Subcutaneous abdominal adipose tissue (tissue), 5 donors: Measurements from ENCODE around the gene ZNF324.

ENCODE experiments used
- H3K27ac ChIP-seq: one replicate; pipeline ENCODE4 v1.7.0; 2013; ENCODE audit warnings: low read depth, mild to moderate bottlenecking, inconsistent platforms, low read length, moderate library complexity
- H3K27me3 ChIP-seq, 5 donors: one replicate each; pipeline ENCODE4 v1.7.0; 2013; ENCODE audit warnings: low read length in 5 of 5, inconsistent platforms in 1 of 5; ENCODE audit not compliant: control insufficient read depth in 5 of 5, insufficient read depth in 4 of 5
- H3K36me3 ChIP-seq, 5 donors: one replicate each; pipeline ENCODE4 v1.7.0; 2013; ENCODE audit warnings: low read length in 5 of 5; ENCODE audit not compliant: control insufficient read depth in 5 of 5, insufficient read depth in 5 of 5
- H3K4me1 ChIP-seq, 5 donors: one replicate each; pipeline ENCODE4 v1.7.0; 2013; ENCODE audit warnings: low read length in 5 of 5, mild to moderate bottlenecking in 3 of 5, moderate library complexity in 1 of 5; ENCODE audit not compliant: control insufficient read depth in 5 of 5, insufficient read depth in 5 of 5
- H3K4me3 ChIP-seq, 5 donors: one replicate each; pipeline ENCODE4 v1.7.0; 2013; ENCODE audit warnings: low read length in 5 of 5, low read depth in 1 of 5
- H3K9ac ChIP-seq, 5 donors: one replicate each; pipeline ENCODE4 v1.7.0; 2013; ENCODE audit warnings: low read length in 5 of 5, mild to moderate bottlenecking in 4 of 5, moderate library complexity in 3 of 5
- H3K9me3 ChIP-seq, 5 donors: one replicate each; pipeline ENCODE4 v1.7.0; 2013; ENCODE audit warnings: low read length in 5 of 5; ENCODE audit not compliant: control insufficient read depth in 5 of 5
- donor health status: healthy.
- donor health status: healthy.
- donor health status: healthy.
- donor health status: healthy.
- donor health status: healthy.

ZNF324 gene

DNA sequence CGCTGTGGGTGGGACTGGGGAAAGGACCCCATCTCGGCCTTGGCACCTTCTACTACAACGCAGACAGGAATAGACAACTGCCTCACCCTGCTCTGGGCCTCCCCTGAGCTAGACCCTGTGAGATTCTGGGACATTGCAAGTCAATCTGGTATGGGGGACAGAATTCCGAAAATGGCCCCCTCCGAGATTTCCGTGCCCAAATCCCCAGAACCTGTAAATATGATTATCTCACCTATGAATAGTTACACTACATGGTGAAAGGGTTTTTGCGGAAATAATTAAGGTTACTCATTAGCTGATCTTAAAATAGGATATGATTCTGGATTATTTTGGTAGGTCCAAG lies 53.3 kb downstream of the ZNF324 start:
- Histone ChIP-seq H3K9ac (peak overlapping the region; percentile 68 to 96 (median 92)), H3K4me1 (peaks cover 13 to 47% (median 34%) of the 10 kb centered on the region in 5 donors), H3K9me3 (no peaks in the 10 kb centered on the region), H3K4me3 (peak overlapping the region; percentile 83 to 92 (median 87)), H3K27me3 (no peaks in the 10 kb centered on the region), H3K36me3 (peaks cover 0 to 23% (median 19%) of the 10 kb centered on the region in 5 donors), H3K27ac (peak overlapping the region; percentile 93)

DNA sequence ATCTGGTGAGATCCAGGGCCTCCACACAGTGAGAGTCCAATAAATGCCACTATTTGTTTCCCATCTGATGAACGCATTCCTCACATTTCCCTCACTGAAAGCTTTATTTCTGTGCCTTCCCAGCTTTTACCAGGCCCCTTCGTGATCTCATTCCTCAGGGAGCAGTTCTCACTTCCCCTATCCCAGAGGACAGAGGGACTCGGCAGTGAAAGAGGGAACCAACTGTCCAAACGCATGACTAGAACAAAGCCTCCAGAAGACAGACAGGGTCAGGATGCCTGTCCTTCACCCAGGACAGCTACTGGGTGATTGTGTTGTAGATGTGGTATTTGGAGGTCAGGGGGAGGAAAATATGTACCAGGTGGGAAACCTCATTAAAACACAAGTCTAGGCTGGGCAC lies 54.8 kb downstream of the ZNF324 start:
- no peaks in the 10 kb centered on the region for H3K27me3 ChIP-seq
- peaks cover 13 to 36% (median 27%) of the 10 kb centered on the region in 5 donors for H3K4me1 ChIP-seq
- H3K27ac ChIP-seq, result no peak overlapping the region
- no peak overlapping the region for H3K9ac ChIP-seq
- no peaks in the 10 kb centered on the region for H3K9me3 ChIP-seq
- peaks cover 0 to 10% (median 10%) of the 10 kb centered on the region in 5 donors for H3K36me3 ChIP-seq
- H3K4me3 ChIP-seq, result no peak overlapping the region

DNA sequence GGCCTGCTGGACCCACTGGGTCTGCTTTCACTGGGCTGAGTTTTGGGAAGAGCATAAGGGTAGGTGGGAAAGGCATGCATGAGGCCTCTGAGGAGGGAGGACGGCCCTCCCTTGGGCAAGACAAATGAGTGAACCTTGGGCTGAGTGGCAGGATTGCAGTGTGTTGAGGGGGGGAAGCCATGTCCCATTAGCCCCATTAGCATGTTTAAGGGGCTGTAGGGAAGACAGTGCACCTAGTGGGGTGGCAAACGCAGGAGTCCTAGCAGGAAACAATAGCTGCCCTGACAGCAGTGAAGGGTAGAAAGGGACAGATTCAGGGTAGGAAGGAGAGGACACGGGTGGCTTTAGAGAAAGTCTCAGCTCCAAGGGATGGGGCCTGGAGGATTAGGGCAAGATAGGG lies 55.8 kb downstream of the ZNF324 start:
- Histone ChIP-seq H3K4me1 (peaks cover 13 to 31% (median 22%) of the 10 kb centered on the region in 5 donors), H3K4me3 (no peak overlapping the region), H3K36me3 (no peaks in the 10 kb centered on the region), H3K27ac (no peak overlapping the region), H3K9me3 (no peaks in the 10 kb centered on the region), H3K27me3 (no peaks in the 10 kb centered on the region), H3K9ac (peak overlapping the region in 1 of 5 donors; percentile 54)
